MCF 10A (cell line): ENCODE results near the gene MUC4. TPM values are rescaled to one million over a fixed set of nuclear protein-coding genes. Genes with fewer than 3 reads are reported as not detected.
"Not testable (repeated sequence)": the region's sequence is repeated elsewhere in the genome, so short reads cannot be mapped to it uniquely, and the experiment has no call there.

ENCODE experiments used
- BruUV-seq: library from RNA; stranded (reverse); fragments of 400-500 nt; replicated peaks from 2 replicates; lab custom pipeline; 2021; lab: Mats Ljungman, UMichigan
- CTCF ChIA-PET: fragments of 300-600 bp; sonication (Branson Sonifier 250); formaldehyde crosslinking; extraction: SDS; loops from one replicate; lab custom pipeline; 2021; ENCODE audit warnings: antibody characterized with exemption, inconsistent platforms; lab: Yijun Ruan, JAX
- POLR2A ChIA-PET: fragments of 300-600, 350-650 bp; sonication (Branson Sonifier 250); formaldehyde crosslinking; extraction: SDS; loops from one replicate; lab custom pipeline; 2020; ENCODE audit warnings: antibody characterized with exemption, inconsistent platforms; lab: Yijun Ruan, JAX
- DNase-seq: peaks from one replicate; pipeline ENCODE4 v3.0.0-alpha.2; 2018; ENCODE audit not compliant: unreplicated experiment
- H3K27ac Mint-ChIP-seq: one replicate; pipeline ENCODE4 v1.8.0; 2022; ENCODE audit warnings: mild to moderate bottlenecking, low read depth, mixed read lengths; ENCODE audit not compliant: unreplicated experiment
- H3K27me3 Mint-ChIP-seq: one replicate; pipeline ENCODE4 v1.8.0; 2022; ENCODE audit warnings: mixed read lengths; ENCODE audit not compliant: insufficient read depth, unreplicated experiment
- H3K36me3 Mint-ChIP-seq: one replicate; pipeline ENCODE4 v1.8.0; 2022; ENCODE audit warnings: mild to moderate bottlenecking, moderate library complexity, mixed read lengths; ENCODE audit not compliant: insufficient read depth, unreplicated experiment
- H3K4me1 Mint-ChIP-seq: one replicate; pipeline ENCODE4 v1.8.0; 2022; ENCODE audit warnings: mixed read lengths; ENCODE audit not compliant: insufficient read depth, unreplicated experiment
- H3K4me3 Mint-ChIP-seq: one replicate; pipeline ENCODE4 v1.8.0; 2022; ENCODE audit warnings: mild to moderate bottlenecking, moderate library complexity, mixed read lengths; ENCODE audit not compliant: unreplicated experiment
- H3K9me3 Mint-ChIP-seq: one replicate; pipeline ENCODE4 v1.8.0; 2022; ENCODE audit warnings: mixed read lengths; ENCODE audit not compliant: unreplicated experiment
- CTCF ChIP-seq: fragments of 200-600 bp; IDR thresholded peaks from one replicate; pipeline ENCODE4 v1.8.0; 2022; ENCODE audit warnings: antibody characterized with exemption, mild to moderate bottlenecking; ENCODE audit not compliant: unreplicated experiment
- intact Hi-C: fragments of 100-400 bp; cut with micrococcal nuclease; formaldehyde crosslinking; loops from 2 replicates; pipeline ENCODE4 v1.14.1; 2022
- total RNA-seq: library from RNA; stranded (reverse); gene quantifications from 2 replicates; pipeline ENCODE4 v1.2.3, GENCODE V29; 2022

MUC4 gene
- total RNA-seq, 1 experiment from 2014 or later: not detected

GRCh38 chr3:195800240-195800639 is 11.5 kb downstream of the MUC4 start:
- Mint-ChIP-seq H3K4me3 (no peak overlapping the region), H3K4me1 (peaks cover 5% of the 10 kb centered on the region), H3K36me3 (peaks cover 6% of the 10 kb centered on the region), H3K27me3 (peaks cover 51% of the 10 kb centered on the region), H3K27ac (no peak overlapping the region), H3K9me3 (no peaks in the 10 kb centered on the region)
- TF ChIP-seq CTCF: no peak
- DNase-seq: no peak
- BruUV-seq: no TSS peak
- intact Hi-C loops: no loop called here
- CTCF ChIA-PET: interaction anchor here (0.6 to 1.1 kb wide), 2 partner anchors 51 to 245 kb away, joined by 3 to 4 read pairs; no protein-coding TSS in a partner anchor
- POLR2A ChIA-PET: no interaction called here

- Mint-ChIP-seq H3K27me3 (peaks cover 34% of the 10 kb centered on the region), H3K4me3 (no peak overlapping the region), H3K27ac (no peak overlapping the region), H3K9me3 (no peaks in the 10 kb centered on the region), H3K4me1 (peaks cover 5% of the 10 kb centered on the region), H3K36me3 (peaks cover 6% of the 10 kb centered on the region)
- POLR2A ChIA-PET: no interaction called here
- TF ChIP-seq CTCF: no peak
- CTCF ChIA-PET: no interaction called here
- intact Hi-C loops: no loop called here
- no peak for DNase-seq
- BruUV-seq: no TSS peak
Measured at GRCh38 chr3:195796795-195797194, 14.9 kb downstream of the MUC4 start.

- H3K4me3 Mint-ChIP-seq: no peak overlapping the region
- ChIA-PET POLR2A (interaction anchor here (0.8 kb wide), 1 partner anchor 80 kb away, joined by 4 read pairs; no protein-coding TSS in a partner anchor), CTCF (no interaction called here)
- DNase-seq: no peak
- H3K27ac Mint-ChIP-seq: no peak overlapping the region
- BruUV-seq: no TSS peak
- peaks cover 5% of the 10 kb centered on the region for H3K4me1 Mint-ChIP-seq
- H3K9me3 Mint-ChIP-seq: peaks cover 7% of the 10 kb centered on the region
- intact Hi-C loops: no loop called here
- peaks cover 41% of the 10 kb centered on the region for H3K27me3 Mint-ChIP-seq
- peaks cover 6% of the 10 kb centered on the region for H3K36me3 Mint-ChIP-seq
- no peak for TF ChIP-seq CTCF
Measured at GRCh38 chr3:195794708-195795107, 17.0 kb downstream of the MUC4 start.

GRCh38 chr3:195792621-195793020 is 19.1 kb downstream of the MUC4 start:
- H3K4me1 Mint-ChIP-seq, DNase-seq, CTCF ChIA-PET, POLR2A ChIA-PET, H3K4me3 Mint-ChIP-seq, intact Hi-C loops, H3K36me3 Mint-ChIP-seq, BruUV-seq, H3K27ac Mint-ChIP-seq: not testable (repeated sequence)
- Mint-ChIP-seq H3K27me3 (peaks cover 60% of the 10 kb centered on the region), H3K9me3 (peaks cover 17% of the 10 kb centered on the region)

GRCh38 chr3:195790901-195791300 is 20.8 kb downstream of the MUC4 start:
- Mint-ChIP-seq H3K27ac (no peak overlapping the region), H3K4me3 (no peak overlapping the region)
- CTCF ChIA-PET: interaction anchor here (0.7 kb wide), 1 partner anchor 59 kb away, joined by 3 read pairs; no protein-coding TSS in a partner anchor

More at GRCh38 chr3:195790901-195791300, 20.8 kb downstream of the MUC4 start:
- no peak for TF ChIP-seq CTCF
- Mint-ChIP-seq H3K4me1 (peaks cover 5% of the 10 kb centered on the region), H3K27me3 (peaks cover 58% of the 10 kb centered on the region), H3K36me3 (no peaks in the 10 kb centered on the region), H3K9me3 (peaks cover 25% of the 10 kb centered on the region)
- POLR2A ChIA-PET: no interaction called here
- BruUV-seq: no TSS peak
- intact Hi-C loops: no loop called here
- no peak for DNase-seq
